RWPE2 (cell line): ENCODE data around the gene FES.

Experiments used
- ATAC-seq: fragments of 200-7000 bp; cut with Tn5 transposase; 3 replicates; pipeline ENCODE4 v1.9.1; 2021; ENCODE audit warnings: low read depth
- DNase-seq: peaks from one replicate; pipeline ENCODE4 v3.0.0-alpha.2; 2020; ENCODE audit warnings: low spot score
- H3K27ac ChIP-seq: fragments of 450-650 bp; 2 replicates; pipeline ENCODE4 v1.5.1; 2017; ENCODE audit warnings: mild to moderate bottlenecking; ENCODE audit not compliant: poor library complexity, severe bottlenecking
- H3K27me3 ChIP-seq: fragments of 250-450 bp; sonication (Bioruptor Pico); 2 replicates; pipeline ENCODE4 v1.5.1; 2021; ENCODE audit warnings: mild to moderate bottlenecking, moderate library complexity; ENCODE audit not compliant: insufficient read depth, poor library complexity, severe bottlenecking
- H3K36me3 ChIP-seq: fragments of 250-450 bp; sonication (Bioruptor Pico); 2 replicates; pipeline ENCODE4 v1.5.1; 2020; ENCODE audit warnings: low read depth, mild to moderate bottlenecking, moderate library complexity
- H3K4me1 ChIP-seq: fragments of 250-450 bp; sonication (Bioruptor Pico); 2 replicates; pipeline ENCODE4 v1.5.1; 2021; ENCODE audit warnings: mild to moderate bottlenecking, moderate library complexity; ENCODE audit not compliant: insufficient read depth, poor library complexity, severe bottlenecking
- H3K4me3 ChIP-seq: fragments of 250-450 bp; sonication (Bioruptor Pico); 2 replicates; pipeline ENCODE4 v1.5.1; 2021; ENCODE audit warnings: mild to moderate bottlenecking, moderate library complexity; ENCODE audit not compliant: severe bottlenecking
- H3K9me3 ChIP-seq: fragments of 250-450 bp; sonication (Bioruptor Pico); 2 replicates; pipeline ENCODE4 v1.5.1; 2021; ENCODE audit warnings: mild to moderate bottlenecking, moderate library complexity; ENCODE audit not compliant: severe bottlenecking
- TF ChIP-seq, protein P1 (sequence below): fragments of 450-650 bp; IDR thresholded peaks from one replicate; pipeline ENCODE4 v1.5.1; 2017; ENCODE audit warnings: mild to moderate bottlenecking, moderate library complexity; ENCODE audit not compliant: poor library complexity, severe bottlenecking

FES gene

DNA sequence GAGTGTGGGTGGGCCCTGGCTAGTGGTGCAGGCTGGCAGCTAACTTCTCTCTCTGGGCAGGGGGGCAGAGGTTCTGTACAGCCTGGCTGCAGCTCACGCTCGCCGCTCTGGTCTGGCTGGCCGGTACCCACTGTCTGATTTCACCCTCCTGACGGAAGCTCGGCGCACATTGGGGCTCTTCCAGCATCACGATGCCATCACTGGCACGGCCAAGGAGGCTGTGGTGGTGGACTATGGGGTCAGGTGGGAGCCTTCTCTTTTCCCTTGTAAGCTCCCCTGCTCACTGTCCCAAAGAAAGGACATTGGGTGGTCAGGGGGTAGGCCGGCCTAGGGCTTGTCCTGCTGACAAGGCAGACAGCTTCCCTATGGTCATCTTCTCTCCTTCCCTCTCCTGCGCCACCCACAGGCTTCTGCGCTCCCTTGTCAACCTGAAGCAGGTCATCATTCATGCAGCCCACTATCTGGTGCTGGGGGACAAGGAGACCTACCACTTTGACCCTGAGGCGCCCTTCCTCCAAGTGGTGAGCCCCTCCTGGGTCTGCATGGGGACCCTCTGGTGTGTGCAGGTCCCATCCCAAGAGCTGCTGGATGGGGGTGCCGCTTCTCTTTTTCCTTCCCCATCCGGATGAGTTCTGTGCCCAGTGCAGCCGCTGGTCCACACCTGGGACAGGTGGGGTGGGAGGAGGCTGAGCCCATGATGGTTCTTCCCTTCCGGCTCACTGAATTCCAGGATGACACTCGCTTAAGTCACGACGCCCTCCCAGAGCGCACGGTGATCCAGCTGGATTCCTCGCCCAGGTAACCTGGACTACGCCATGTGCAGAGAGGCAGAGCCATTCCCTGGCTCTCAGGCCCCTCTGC, 26.4 kb downstream of the FES start:
- Histone ChIP-seq H3K4me1 (no peaks in the 10 kb centered on the region), H3K27me3 (no peaks in the 10 kb centered on the region), H3K36me3 (peaks cover 23% of the 10 kb centered on the region), H3K9me3 (no peaks in the 10 kb centered on the region), H3K27ac (no peak overlapping the region), H3K4me3 (no peak overlapping the region)
- DNase-seq (no peak), ATAC-seq (no peak)
- TF ChIP-seq, protein P1, sequence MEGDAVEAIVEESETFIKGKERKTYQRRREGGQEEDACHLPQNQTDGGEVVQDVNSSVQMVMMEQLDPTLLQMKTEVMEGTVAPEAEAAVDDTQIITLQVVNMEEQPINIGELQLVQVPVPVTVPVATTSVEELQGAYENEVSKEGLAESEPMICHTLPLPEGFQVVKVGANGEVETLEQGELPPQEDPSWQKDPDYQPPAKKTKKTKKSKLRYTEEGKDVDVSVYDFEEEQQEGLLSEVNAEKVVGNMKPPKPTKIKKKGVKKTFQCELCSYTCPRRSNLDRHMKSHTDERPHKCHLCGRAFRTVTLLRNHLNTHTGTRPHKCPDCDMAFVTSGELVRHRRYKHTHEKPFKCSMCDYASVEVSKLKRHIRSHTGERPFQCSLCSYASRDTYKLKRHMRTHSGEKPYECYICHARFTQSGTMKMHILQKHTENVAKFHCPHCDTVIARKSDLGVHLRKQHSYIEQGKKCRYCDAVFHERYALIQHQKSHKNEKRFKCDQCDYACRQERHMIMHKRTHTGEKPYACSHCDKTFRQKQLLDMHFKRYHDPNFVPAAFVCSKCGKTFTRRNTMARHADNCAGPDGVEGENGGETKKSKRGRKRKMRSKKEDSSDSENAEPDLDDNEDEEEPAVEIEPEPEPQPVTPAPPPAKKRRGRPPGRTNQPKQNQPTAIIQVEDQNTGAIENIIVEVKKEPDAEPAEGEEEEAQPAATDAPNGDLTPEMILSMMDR = no peak

DNA sequence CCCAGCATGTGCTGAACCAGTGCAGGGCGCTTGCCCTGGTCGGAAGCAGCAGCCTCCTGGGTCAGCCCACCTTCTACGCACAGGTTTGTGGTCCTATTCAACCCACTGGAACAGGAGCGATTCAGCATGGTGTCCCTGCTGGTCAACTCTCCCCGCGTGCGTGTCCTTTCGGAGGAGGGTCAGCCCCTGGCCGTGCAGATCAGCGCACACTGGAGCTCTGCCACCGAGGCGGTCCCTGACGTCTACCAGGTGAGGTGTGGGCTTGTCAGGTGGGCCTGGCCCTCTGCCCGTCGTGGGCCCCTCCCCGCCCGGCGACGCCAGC, 27.0 kb downstream of the FES start:
- peak; percentile 75 for DNase-seq
- Histone ChIP-seq H3K4me3 (no peak overlapping the region), H3K36me3 (peaks cover 20% of the 10 kb centered on the region), H3K9me3 (no peaks in the 10 kb centered on the region), H3K27me3 (no peaks in the 10 kb centered on the region), H3K27ac (no peak overlapping the region), H3K4me1 (no peaks in the 10 kb centered on the region)
- ATAC-seq = no peak
- TF ChIP-seq, protein P1 = no peak

DNA sequence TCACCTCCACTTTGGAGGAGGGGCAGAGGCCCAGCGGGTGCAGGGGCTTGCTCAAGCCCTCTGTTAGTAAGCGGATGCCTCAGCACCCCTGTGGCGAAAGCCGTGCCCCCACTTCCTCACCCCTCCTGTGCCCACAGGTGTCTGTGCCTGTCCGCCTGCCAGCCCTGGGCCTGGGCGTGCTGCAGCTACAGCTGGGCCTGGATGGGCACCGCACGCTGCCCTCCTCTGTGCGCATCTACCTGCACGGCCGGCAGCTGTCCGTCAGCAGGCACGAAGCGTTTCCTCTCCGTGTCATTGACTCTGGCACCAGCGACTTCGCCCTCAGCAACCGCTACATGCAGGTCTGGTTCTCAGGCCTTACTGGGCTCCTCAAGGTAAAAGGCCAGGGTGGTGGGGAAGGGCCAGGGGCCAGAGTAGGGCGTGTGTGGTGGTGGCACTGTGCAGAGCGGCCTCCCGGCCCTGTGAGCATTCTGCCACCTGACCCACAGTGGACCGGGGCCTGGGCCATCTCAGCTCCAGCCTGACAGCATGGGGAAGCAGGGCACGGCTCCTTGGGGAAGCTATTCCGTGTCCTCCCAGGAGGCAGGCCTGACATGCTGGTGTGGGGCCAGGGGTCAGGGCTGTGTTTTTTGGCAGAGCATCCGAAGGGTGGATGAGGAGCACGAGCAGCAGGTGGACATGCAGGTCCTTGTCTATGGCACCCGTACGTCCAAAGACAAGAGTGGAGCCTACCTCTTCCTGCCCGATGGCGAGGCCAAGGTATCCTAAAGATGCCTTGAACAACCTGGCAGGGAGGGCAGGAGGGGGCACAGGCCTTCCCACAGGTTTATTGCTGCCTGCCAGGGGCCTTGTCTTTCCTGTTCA, 27.8 kb downstream of the FES start:
- H3K9me3 ChIP-seq = no peaks in the 10 kb centered on the region
- no peaks in the 10 kb centered on the region for H3K4me1 ChIP-seq
- H3K36me3 ChIP-seq = peaks cover 20% of the 10 kb centered on the region
- H3K4me3 ChIP-seq = no peak overlapping the region
- ATAC-seq (no peak), DNase-seq (peak; percentile 75)
- H3K27me3 ChIP-seq = no peaks in the 10 kb centered on the region
- TF ChIP-seq, protein P1 = no peak
- no peak overlapping the region for H3K27ac ChIP-seq

DNA sequence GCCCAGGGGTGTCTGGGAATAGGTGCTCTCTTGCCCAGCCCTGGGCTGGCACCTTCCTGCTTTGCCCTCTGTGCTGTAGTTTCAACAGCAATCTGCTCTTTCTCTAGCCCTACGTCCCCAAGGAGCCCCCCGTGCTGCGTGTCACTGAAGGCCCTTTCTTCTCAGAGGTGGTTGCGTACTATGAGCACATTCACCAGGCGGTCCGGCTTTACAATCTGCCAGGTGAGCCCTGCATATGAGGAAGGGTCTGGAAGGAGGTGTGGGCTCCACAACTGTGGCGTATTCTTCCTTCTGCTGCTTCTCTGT, 28.4 kb downstream of the FES start:
- Histone ChIP-seq H3K4me3 (no peak overlapping the region), H3K27me3 (no peaks in the 10 kb centered on the region), H3K27ac (no peak overlapping the region), H3K9me3 (no peaks in the 10 kb centered on the region), H3K4me1 (no peaks in the 10 kb centered on the region), H3K36me3 (peaks cover 20% of the 10 kb centered on the region)
- DNase-seq (no peak), ATAC-seq (no peak)
- TF ChIP-seq, protein P1 = no peak
